HepG2 (cell line): ENCODE measurements around the gene KHNYN. TPM values are rescaled to one million over a fixed set of nuclear protein-coding genes. Genes with fewer than 3 reads are reported as not detected.

Experiments used
- CHD4 ChIP-seq: fragments of 200-600 bp; sonication (generic); IDR thresholded peaks from 2 replicates; pipeline ENCODE4 v1.7.0; 2017; ENCODE audit warnings: mild to moderate bottlenecking, low read length, borderline replicate concordance
- FOXJ3 ChIP-seq: sonication (generic); formaldehyde crosslinking; IDR thresholded peaks from 2 replicates; pipeline ENCODE4 v1.4.0; 2020; ENCODE audit warnings: missing genetic modification reagents, mild to moderate bottlenecking, borderline replicate concordance
- GABPA ChIP-seq, 2 experiments: IDR thresholded peaks; 2 replicates each; pipeline ENCODE4 v1.6.1; 2011 to 2016; ENCODE audit warnings: low read depth in 2 of 2, low read length in 1 of 2, missing biosample characterization in 1 of 2, missing genetic modification characterization in 1 of 2
- HOXA9 ChIP-seq: sonication (generic); formaldehyde crosslinking; IDR thresholded peaks from 2 replicates; pipeline ENCODE4 v1.8.1; 2022; ENCODE audit warnings: missing genetic modification reagents, mild to moderate bottlenecking, moderate library complexity, borderline replicate concordance
- IKZF1 ChIP-seq: fragments of 450-650 bp; IDR thresholded peaks from 2 replicates; pipeline ENCODE4 v1.7.1; 2016
- MAF1 ChIP-seq: sonication (generic); formaldehyde crosslinking; IDR thresholded peaks from 2 replicates; pipeline ENCODE4 v1.5.0; 2020; ENCODE audit warnings: missing genetic modification reagents, borderline replicate concordance
- MAFG ChIP-seq: sonication (generic); formaldehyde crosslinking; IDR thresholded peaks from 2 replicates; pipeline ENCODE4 v1.5.1; 2020; ENCODE audit warnings: mild to moderate bottlenecking, missing genetic modification reagents
- MZF1 ChIP-seq: sonication (generic); formaldehyde crosslinking; IDR thresholded peaks from 2 replicates; pipeline ENCODE4 v1.8.1; 2023; ENCODE audit warnings: mild to moderate bottlenecking, missing genetic modification reagents, borderline replicate concordance
- NAIF1 ChIP-seq: sonication (generic); formaldehyde crosslinking; IDR thresholded peaks from 2 replicates; pipeline ENCODE4 v1.5.0; 2020; ENCODE audit warnings: mild to moderate bottlenecking, missing genetic modification reagents, borderline replicate concordance
- NFIC ChIP-seq: IDR thresholded peaks from 2 replicates; pipeline ENCODE4 v1.6.1; 2012; ENCODE audit warnings: mild to moderate bottlenecking, low read length, inconsistent platforms
- RAD21 ChIP-seq: fragments of 450-650 bp; formaldehyde crosslinking; IDR thresholded peaks from 2 replicates; pipeline ENCODE4 v1.5.0; 2020; ENCODE audit warnings: mild to moderate bottlenecking
- REL ChIP-seq: sonication (generic); formaldehyde crosslinking; conservative IDR thresholded peaks from 2 replicates; pipeline ENCODE4 v1.8.0; 2022; ENCODE audit warnings: mild to moderate bottlenecking, missing genetic modification reagents, moderate library complexity
- SMARCC2 ChIP-seq: fragments of 450-650 bp; IDR thresholded peaks from 2 replicates; pipeline ENCODE4 v1.6.1; 2017; ENCODE audit warnings: antibody characterized with exemption, mild to moderate bottlenecking
- SYNCRIP ChIP-seq: fragments of 200-400 bp; formaldehyde crosslinking; IDR thresholded peaks from 2 replicates; pipeline ENCODE4 v1.6.1; 2018; ENCODE audit warnings: mild to moderate bottlenecking, low read depth, low read length; ENCODE audit not compliant: insufficient read depth
- TP53 ChIP-seq: sonication (generic); formaldehyde crosslinking; conservative IDR thresholded peaks from 2 replicates; pipeline ENCODE4 v1.4.0; 2020; ENCODE audit warnings: missing genetic modification reagents
- ZEB1 ChIP-seq: IDR thresholded peaks from 2 replicates; pipeline ENCODE4 v1.6.1; 2012; ENCODE audit warnings: mild to moderate bottlenecking, low read depth, inconsistent platforms; ENCODE audit not compliant: insufficient replicate concordance
- ZFX ChIP-seq: sonication (generic); formaldehyde crosslinking; IDR thresholded peaks from 2 replicates; pipeline ENCODE4 v1.4.0; 2020; ENCODE audit warnings: mild to moderate bottlenecking, low read depth, missing genetic modification reagents, moderate library complexity
- ZNF101 ChIP-seq: sonication (generic); formaldehyde crosslinking; IDR thresholded peaks from 2 replicates; pipeline ENCODE4 v1.4.0; 2020; ENCODE audit warnings: mild to moderate bottlenecking, low read depth, missing genetic modification reagents, borderline replicate concordance
- ZNF256 ChIP-seq: sonication (generic); formaldehyde crosslinking; conservative IDR thresholded peaks from 2 replicates; pipeline ENCODE4 v1.4.0; 2020; ENCODE audit warnings: missing genetic modification reagents
- ZNF724P ChIP-seq: sonication (generic); formaldehyde crosslinking; IDR thresholded peaks from 2 replicates; pipeline ENCODE4 v1.8.0; 2022; ENCODE audit warnings: missing genetic modification reagents, borderline replicate concordance
- ZNF792 ChIP-seq: IDR thresholded peaks from 2 replicates; pipeline ENCODE4 v1.6.1; 2016
- polyA plus RNA-seq, 8 experiments: library from polyadenylated mRNA; depleted of rRNA in 3 of 8; stranded (reverse) in 7 of 8; unstranded in 1 of 8; fragments of >200 nt; fragmentation: Illumina TruSeq in 4 of 8; extraction: Trizol in 4 of 8; gene quantifications; 2 replicates each; pipeline versions ENCODE4 v1.2.1 to v1.2.3, GENCODE V29; 2011 to 2016; ENCODE audit warnings: low read depth in 4 of 8, missing spikeins in 1 of 8, mixed read lengths in 1 of 8; ENCODE audit not compliant: insufficient read depth in 1 of 8
- total RNA-seq, 5 experiments: library from RNA; depleted of rRNA; stranded (reverse); fragments of >200 nt; fragmentation: Illumina TruSeq; extraction: Trizol; gene quantifications; 2 replicates each; pipeline ENCODE4 v1.2.3, GENCODE V29; 2016; ENCODE audit warnings: low read depth in 1 of 5
- TF ChIP-seq, protein P1 (sequence below): sonication (generic); formaldehyde crosslinking; IDR thresholded peaks from 2 replicates; pipeline ENCODE4 v1.8.0; 2023; ENCODE audit warnings: mild to moderate bottlenecking, missing genetic modification reagents
- TF ChIP-seq, protein P2 (sequence below): sonication (generic); formaldehyde crosslinking; conservative IDR thresholded peaks from 2 replicates; pipeline ENCODE4 v1.4.0; 2020; ENCODE audit warnings: missing genetic modification reagents
- TF ChIP-seq, protein P3 (sequence below): sonication (generic); formaldehyde crosslinking; conservative IDR thresholded peaks from 2 replicates; pipeline ENCODE4 v1.4.0; 2020; ENCODE audit warnings: mild to moderate bottlenecking, missing genetic modification reagents, moderate library complexity
- TF ChIP-seq, protein P4 (sequence below): sonication (generic); formaldehyde crosslinking; IDR thresholded peaks from 2 replicates; pipeline ENCODE4 v1.4.0; 2020; ENCODE audit warnings: missing genetic modification reagents

KHNYN gene
- total and polyA plus RNA-seq, 2 of the 13 experiments (the other 11 are each of a cell fraction or from before 2014, with no cell fraction given): 52.8 to 75.7 TPM

DNA sequence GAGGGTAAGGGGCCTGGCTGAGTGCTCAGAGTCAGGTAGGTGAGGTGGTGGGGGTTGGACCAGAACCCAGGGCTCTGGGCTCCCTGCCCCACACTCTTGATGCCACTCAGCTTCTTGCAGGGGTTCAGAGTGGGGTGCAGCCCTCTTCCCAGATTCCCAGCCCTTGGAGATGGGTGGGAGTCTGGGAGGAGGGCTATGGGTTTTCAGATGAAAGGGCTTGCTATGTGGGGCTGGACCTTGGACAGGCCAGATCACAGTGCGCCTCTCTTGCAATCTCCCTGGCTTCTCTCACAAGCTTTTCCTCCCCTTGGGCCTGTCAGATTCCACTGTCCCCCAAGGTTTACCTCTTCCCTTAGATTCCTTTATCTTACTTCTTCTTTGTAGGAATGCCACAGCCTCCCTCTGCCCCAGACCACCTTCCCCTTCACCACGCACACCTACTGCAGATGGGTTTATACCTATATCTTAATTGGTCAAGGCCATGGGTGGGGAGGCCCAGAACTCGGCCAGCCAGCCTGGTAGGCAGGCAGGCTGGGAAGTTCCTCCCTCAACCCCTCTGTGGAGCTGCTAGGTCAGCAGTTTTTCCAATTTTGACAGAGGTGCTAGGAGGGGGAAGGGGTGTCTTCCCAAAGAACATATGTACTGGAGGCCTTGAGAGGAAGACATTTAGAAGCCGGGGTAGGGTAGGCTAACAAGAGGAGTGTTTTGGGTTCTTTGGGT is 29.6 kb upstream of the KHNYN start (continued):
- TF ChIP-seq ZNF792 (CRISPR knock-in tag) (no peak), TP53 (CRISPR knock-in tag) (no peak), RAD21 (no peak), ZFX (CRISPR knock-in tag) (peak; percentile 52; the same call in 1 of the 2 replicates), SYNCRIP (no peak), HOXA9 (CRISPR knock-in tag) (no peak), REL (CRISPR knock-in tag) (no peak), ZEB1 (peak; percentile 60), NFIC (no peak), NAIF1 (CRISPR knock-in tag) (no peak), GABPA (IDR thresholded peaks at IDR 0.05; ENCODE audit: low read depth, low read length) (no peak), GABPA (CRISPR knock-in tag; IDR thresholded peaks at IDR 0.05; ENCODE audit: low read depth) (no peak), CHD4 (no peak), SMARCC2 (no peak), ZNF724P (CRISPR knock-in tag) (0 out of 2 replicates have a peak, but pooled peaks have one; percentile 25), MAF1 (CRISPR knock-in tag) (no peak), ZNF101 (no peak), MZF1 (CRISPR knock-in tag) (no peak), MAFG (CRISPR knock-in tag) (no peak), FOXJ3 (no peak), ZNF256 (CRISPR knock-in tag) (no peak), IKZF1 (no peak)
- TF ChIP-seq, protein P1, sequence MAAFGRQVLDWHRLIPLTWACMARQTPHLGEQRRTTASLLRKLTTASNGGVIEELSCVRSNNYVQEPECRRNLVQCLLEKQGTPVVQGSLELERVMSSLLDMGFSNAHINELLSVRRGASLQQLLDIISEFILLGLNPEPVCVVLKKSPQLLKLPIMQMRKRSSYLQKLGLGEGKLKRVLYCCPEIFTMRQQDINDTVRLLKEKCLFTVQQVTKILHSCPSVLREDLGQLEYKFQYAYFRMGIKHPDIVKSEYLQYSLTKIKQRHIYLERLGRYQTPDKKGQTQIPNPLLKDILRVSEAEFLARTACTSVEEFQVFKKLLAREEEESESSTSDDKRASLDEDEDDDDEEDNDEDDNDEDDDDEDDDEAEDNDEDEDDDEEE (CRISPR knock-in tag): peak; percentile 65; the same call in 1 of the 2 replicates
- TF ChIP-seq, protein P2, sequence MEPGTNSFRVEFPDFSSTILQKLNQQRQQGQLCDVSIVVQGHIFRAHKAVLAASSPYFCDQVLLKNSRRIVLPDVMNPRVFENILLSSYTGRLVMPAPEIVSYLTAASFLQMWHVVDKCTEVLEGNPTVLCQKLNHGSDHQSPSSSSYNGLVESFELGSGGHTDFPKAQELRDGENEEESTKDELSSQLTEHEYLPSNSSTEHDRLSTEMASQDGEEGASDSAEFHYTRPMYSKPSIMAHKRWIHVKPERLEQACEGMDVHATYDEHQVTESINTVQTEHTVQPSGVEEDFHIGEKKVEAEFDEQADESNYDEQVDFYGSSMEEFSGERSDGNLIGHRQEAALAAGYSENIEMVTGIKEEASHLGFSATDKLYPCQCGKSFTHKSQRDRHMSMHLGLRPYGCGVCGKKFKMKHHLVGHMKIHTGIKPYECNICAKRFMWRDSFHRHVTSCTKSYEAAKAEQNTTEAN (CRISPR knock-in tag): no peak
- TF ChIP-seq, protein P3, sequence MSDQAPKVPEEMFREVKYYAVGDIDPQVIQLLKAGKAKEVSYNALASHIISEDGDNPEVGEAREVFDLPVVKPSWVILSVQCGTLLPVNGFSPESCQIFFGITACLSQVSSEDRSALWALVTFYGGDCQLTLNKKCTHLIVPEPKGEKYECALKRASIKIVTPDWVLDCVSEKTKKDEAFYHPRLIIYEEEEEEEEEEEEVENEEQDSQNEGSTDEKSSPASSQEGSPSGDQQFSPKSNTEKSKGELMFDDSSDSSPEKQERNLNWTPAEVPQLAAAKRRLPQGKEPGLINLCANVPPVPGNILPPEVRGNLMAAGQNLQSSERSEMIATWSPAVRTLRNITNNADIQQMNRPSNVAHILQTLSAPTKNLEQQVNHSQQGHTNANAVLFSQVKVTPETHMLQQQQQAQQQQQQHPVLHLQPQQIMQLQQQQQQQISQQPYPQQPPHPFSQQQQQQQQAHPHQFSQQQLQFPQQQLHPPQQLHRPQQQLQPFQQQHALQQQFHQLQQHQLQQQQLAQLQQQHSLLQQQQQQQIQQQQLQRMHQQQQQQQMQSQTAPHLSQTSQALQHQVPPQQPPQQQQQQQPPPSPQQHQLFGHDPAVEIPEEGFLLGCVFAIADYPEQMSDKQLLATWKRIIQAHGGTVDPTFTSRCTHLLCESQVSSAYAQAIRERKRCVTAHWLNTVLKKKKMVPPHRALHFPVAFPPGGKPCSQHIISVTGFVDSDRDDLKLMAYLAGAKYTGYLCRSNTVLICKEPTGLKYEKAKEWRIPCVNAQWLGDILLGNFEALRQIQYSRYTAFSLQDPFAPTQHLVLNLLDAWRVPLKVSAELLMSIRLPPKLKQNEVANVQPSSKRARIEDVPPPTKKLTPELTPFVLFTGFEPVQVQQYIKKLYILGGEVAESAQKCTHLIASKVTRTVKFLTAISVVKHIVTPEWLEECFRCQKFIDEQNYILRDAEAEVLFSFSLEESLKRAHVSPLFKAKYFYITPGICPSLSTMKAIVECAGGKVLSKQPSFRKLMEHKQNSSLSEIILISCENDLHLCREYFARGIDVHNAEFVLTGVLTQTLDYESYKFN (CRISPR knock-in tag): peak; percentile 34; the same call in 1 of the 2 replicates
- TF ChIP-seq, protein P4, sequence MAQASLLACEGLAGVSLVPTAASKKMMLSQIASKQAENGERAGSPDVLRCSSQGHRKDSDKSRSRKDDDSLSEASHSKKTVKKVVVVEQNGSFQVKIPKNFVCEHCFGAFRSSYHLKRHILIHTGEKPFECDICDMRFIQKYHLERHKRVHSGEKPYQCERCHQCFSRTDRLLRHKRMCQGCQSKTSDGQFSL: no peak
